ENCODE measurements around the gene AGAP2. TPM values are rescaled to one million over a fixed set of nuclear protein-coding genes. Genes with fewer than 3 reads are reported as not detected.

Gene AGAP2
- total and polyA plus RNA-seq, 2 of the 13 experiments (the other 11 are each of a cell fraction or from before 2014, with no cell fraction given) = 0.38 to 0.45 TPM

GRCh38 chr12:57756406-57757341, 18.1 kb upstream of the AGAP2 start (continued):
- no peak for TF ChIP-seq AFF4 (CRISPR knock-in tag; IDR thresholded peaks at IDR 0.05)
- no peak for TF ChIP-seq TP53 (CRISPR knock-in tag; conservative IDR thresholded peaks at IDR 0.05)
- TF ChIP-seq GATAD1 (CRISPR knock-in tag; IDR thresholded peaks at IDR 0.05) = peak; percentile 50; the same call in 1 of the 2 replicates
- TF ChIP-seq FOXP1 (IDR thresholded peaks at IDR 0.05) = no peak
- no peak for TF ChIP-seq FOXP1 (CRISPR knock-in tag; IDR thresholded peaks at IDR 0.05)
- no peak for TF ChIP-seq THAP7 (CRISPR knock-in tag; IDR thresholded peaks at IDR 0.05)
- TF ChIP-seq RFX3 (CRISPR knock-in tag; IDR thresholded peaks at IDR 0.05) = no peak
- peak; percentile 66 for TF ChIP-seq YY1 (IDR thresholded peaks at IDR 0.05; ENCODE audit: insufficient read depth, insufficient replicate concordance, low read depth, low read length)
- TF ChIP-seq ZSCAN30 (CRISPR knock-in tag; IDR thresholded peaks at IDR 0.05) = no peak
- TF ChIP-seq KMT2B (CRISPR knock-in tag; IDR thresholded peaks at IDR 0.05) = 0 out of 2 replicates have a peak, but pooled peaks have one; percentile 50
- TF ChIP-seq RAD21 (CRISPR knock-in tag; IDR thresholded peaks at IDR 0.05) = peak; percentile 50; the same call in 1 of the 2 replicates
- TF ChIP-seq NR2F6 (IDR thresholded peaks at IDR 0.05) = no peak
- TF ChIP-seq NR2F6 (CRISPR knock-in tag; IDR thresholded peaks at IDR 0.05) = 0 out of 2 replicates have a peak, but pooled peaks have one; percentile 17
- TF ChIP-seq, protein P1, sequence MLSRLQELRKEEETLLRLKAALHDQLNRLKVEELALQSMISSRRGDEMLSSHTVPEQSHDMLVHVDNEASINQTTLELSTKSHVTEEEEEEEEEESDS (CRISPR knock-in tag; IDR thresholded peaks at IDR 0.05; ENCODE audit: borderline replicate concordance) = no peak
- TF ChIP-seq ZNF430 (CRISPR knock-in tag; IDR thresholded peaks at IDR 0.05) = 0 out of 2 replicates have a peak, but pooled peaks have one; percentile 20
- peak; percentile 67; the same call in 1 of the 2 replicates for TF ChIP-seq ZBTB7B (CRISPR knock-in tag; IDR thresholded peaks at IDR 0.05)
- peak; percentile 55; the same call in 1 of the 2 replicates for TF ChIP-seq ARNT2 (CRISPR knock-in tag; IDR thresholded peaks at IDR 0.05; ENCODE audit: low read depth)
- peak; percentile 68 for TF ChIP-seq ZSCAN25 (CRISPR knock-in tag; IDR thresholded peaks at IDR 0.05)
- 0 out of 2 replicates have a peak, but pooled peaks have one; percentile 34 for TF ChIP-seq MYPOP (CRISPR knock-in tag; IDR thresholded peaks at IDR 0.05)
- TF ChIP-seq ZNF124 (CRISPR knock-in tag; IDR thresholded peaks at IDR 0.05) = no peak
- 0 out of 2 replicates have a peak, but pooled peaks have one; percentile 21 for TF ChIP-seq TGIF2 (CRISPR knock-in tag; IDR thresholded peaks at IDR 0.05)
- TF ChIP-seq, protein P2, sequence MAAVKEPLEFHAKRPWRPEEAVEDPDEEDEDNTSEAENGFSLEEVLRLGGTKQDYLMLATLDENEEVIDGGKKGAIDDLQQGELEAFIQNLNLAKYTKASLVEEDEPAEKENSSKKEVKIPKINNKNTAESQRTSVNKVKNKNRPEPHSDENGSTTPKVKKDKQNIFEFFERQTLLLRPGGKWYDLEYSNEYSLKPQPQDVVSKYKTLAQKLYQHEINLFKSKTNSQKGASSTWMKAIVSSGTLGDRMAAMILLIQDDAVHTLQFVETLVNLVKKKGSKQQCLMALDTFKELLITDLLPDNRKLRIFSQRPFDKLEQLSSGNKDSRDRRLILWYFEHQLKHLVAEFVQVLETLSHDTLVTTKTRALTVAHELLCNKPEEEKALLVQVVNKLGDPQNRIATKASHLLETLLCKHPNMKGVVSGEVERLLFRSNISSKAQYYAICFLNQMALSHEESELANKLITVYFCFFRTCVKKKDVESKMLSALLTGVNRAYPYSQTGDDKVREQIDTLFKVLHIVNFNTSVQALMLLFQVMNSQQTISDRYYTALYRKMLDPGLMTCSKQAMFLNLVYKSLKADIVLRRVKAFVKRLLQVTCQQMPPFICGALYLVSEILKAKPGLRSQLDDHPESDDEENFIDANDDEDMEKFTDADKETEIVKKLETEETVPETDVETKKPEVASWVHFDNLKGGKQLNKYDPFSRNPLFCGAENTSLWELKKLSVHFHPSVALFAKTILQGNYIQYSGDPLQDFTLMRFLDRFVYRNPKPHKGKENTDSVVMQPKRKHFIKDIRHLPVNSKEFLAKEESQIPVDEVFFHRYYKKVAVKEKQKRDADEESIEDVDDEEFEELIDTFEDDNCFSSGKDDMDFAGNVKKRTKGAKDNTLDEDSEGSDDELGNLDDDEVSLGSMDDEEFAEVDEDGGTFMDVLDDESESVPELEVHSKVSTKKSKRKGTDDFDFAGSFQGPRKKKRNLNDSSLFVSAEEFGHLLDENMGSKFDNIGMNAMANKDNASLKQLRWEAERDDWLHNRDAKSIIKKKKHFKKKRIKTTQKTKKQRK (IDR thresholded peaks at IDR 0.05; ENCODE audit: low read length) = no peak
